GM13976 (cell line): Measurements from ENCODE around the gene SLC25A17.

ENCODE experiments used
- DNase-seq: peaks from one replicate; pipeline ENCODE4 v3.0.0; 2012; ENCODE audit warnings: low spot score
- CTCF ChIP-seq: IDR thresholded peaks from 2 replicates; pipeline ENCODE4 v1.5.1; 2012; ENCODE audit warnings: borderline replicate concordance, mild to moderate bottlenecking; ENCODE audit not compliant: insufficient read depth; ENCODE audit errors: extremely low read depth, missing control alignments, control extremely low read depth
- in situ Hi-C: fragments of 300-500 bp; cut with MboI; formaldehyde crosslinking; loops from one replicate; pipeline ENCODE4 v1.12.0; 2022; ENCODE audit warnings: low sequenced_read_pairs, mixed read lengths, inconsistent platforms; ENCODE audit not compliant: unreplicated experiment

SLC25A17 gene

GRCh38 chr22:40805699-40806203 is 13.4 kb downstream of the SLC25A17 start:
- no peak for TF ChIP-seq CTCF
- no peak for DNase-seq
- in situ Hi-C loops: loop anchor here (25.0 kb wide), 1 partner anchor 93 kb away; no protein-coding TSS in a partner anchor

- in situ Hi-C loops: loop anchor here (25.0 kb wide), 1 partner anchor 93 kb away; no protein-coding TSS in a partner anchor
- no peak for DNase-seq
- no peak for TF ChIP-seq CTCF
Measured at GRCh38 chr22:40805239-40805638, 13.9 kb downstream of the SLC25A17 start.

- in situ Hi-C loops: loop anchor here (25.0 kb wide), 1 partner anchor 91 kb away; no protein-coding TSS in a partner anchor
- no peak for TF ChIP-seq CTCF
- DNase-seq: no peak
Measured at GRCh38 chr22:40803321-40803720, 15.8 kb downstream of the SLC25A17 start.

GRCh38 chr22:40799008-40799407 is 20.1 kb downstream of the SLC25A17 start:
- DNase-seq: no peak
- TF ChIP-seq CTCF: no peak
- in situ Hi-C loops: no loop called here

- no peak for DNase-seq
- in situ Hi-C loops: no loop called here
- no peak for TF ChIP-seq CTCF
Measured at GRCh38 chr22:40797427-40797826, 21.7 kb downstream of the SLC25A17 start.

GRCh38 chr22:40792451-40792850 is 26.7 kb downstream of the SLC25A17 start:
- DNase-seq: no peak
- in situ Hi-C loops: no loop called here
- no peak for TF ChIP-seq CTCF
